H1 (cell line): ENCODE results near the gene EIF2B5. TPM values are rescaled to one million over a fixed set of nuclear protein-coding genes. Genes with fewer than 3 reads are reported as not detected.

Source experiments
- CTCF ChIA-PET: fragments of 300-600 bp; sonication (Branson Sonifier 250); formaldehyde crosslinking; loops from one replicate; lab custom pipeline; 2021; ENCODE audit not compliant: partially characterized antibody; lab: Charles Lee
- POLR2A ChIA-PET: fragments of 300-600 bp; sonication (Branson Sonifier 250); formaldehyde crosslinking; loops from one replicate; lab custom pipeline; 2021; ENCODE audit warnings: inconsistent platforms; ENCODE audit not compliant: partially characterized antibody; lab: Charles Lee
- DNase-seq, 2 experiments: peaks; one replicate each; pipeline versions ENCODE4 v3.0.0 to v3.0.0-alpha.2; 2010 to 2022; ENCODE audit warnings: low spot score in 2 of 2, low read depth in 1 of 2, mixed read lengths in 1 of 2
- FAIRE-seq: peaks from 2 replicates; lab custom pipeline; 2011; peaks lifted over from hg19 to GRCh38; lab: Jason Lieb, UNC
- H2AFZ ChIP-seq: 2 replicates; pipeline ENCODE4 v1.8.1; 2012; ENCODE audit warnings: low read length, inconsistent platforms
- H2AK5ac ChIP-seq: 2 replicates; pipeline ENCODE4 v1.6.1; 2013; ENCODE audit warnings: low read depth, low read length
- H2BK120ac ChIP-seq: replicated peaks from 2 replicates; pipeline ENCODE3; 2013; ENCODE audit warnings: low read depth, low read length, inconsistent platforms
- H2BK12ac ChIP-seq: 2 replicates; pipeline ENCODE4 v1.6.1; 2013; ENCODE audit warnings: low read depth, low read length
- H2BK15ac ChIP-seq: 2 replicates; pipeline ENCODE4 v1.6.1; 2013; ENCODE audit warnings: low read length
- H2BK20ac ChIP-seq: 2 replicates; pipeline ENCODE4 v1.6.1; 2013; ENCODE audit warnings: low read length
- H2BK5ac ChIP-seq: 2 replicates; pipeline ENCODE4 v1.6.1; 2013; ENCODE audit warnings: low read depth, low read length
- H3K14ac ChIP-seq: 2 replicates; pipeline ENCODE4 v1.6.1; 2013; ENCODE audit warnings: inconsistent platforms; ENCODE audit not compliant: insufficient read length
- H3K18ac ChIP-seq: 2 replicates; pipeline ENCODE4 v1.6.1; 2013; ENCODE audit warnings: low read length; ENCODE audit errors: extremely low read depth
- H3K23ac ChIP-seq: 2 replicates; pipeline ENCODE4 v1.6.1; 2013; ENCODE audit warnings: inconsistent platforms; ENCODE audit not compliant: insufficient read length
- H3K23me2 ChIP-seq: 2 replicates; pipeline ENCODE4 v1.6.1; 2013; ENCODE audit warnings: low read depth, low read length
- H3K27ac ChIP-seq: 2 replicates; pipeline ENCODE4 v1.6.1; 2011; ENCODE audit warnings: low read depth, low read length, inconsistent platforms
- H3K27me3 ChIP-seq, 4 experiments: replicated peaks in 1 of 4; 1 replicate in 1 of 4; 2 replicates in 3 of 4; pipeline versions ENCODE4 v1.6.1 to v1.8.1; 2011 to 2013; ENCODE audit warnings: low read length in 3 of 4, mild to moderate bottlenecking in 3 of 4, inconsistent platforms in 2 of 4, mixed read lengths in 2 of 4, moderate library complexity in 1 of 4; ENCODE audit not compliant: control insufficient read depth in 3 of 4, insufficient read depth in 3 of 4; ENCODE audit errors: extremely low read depth in 1 of 4
- H3K36me3 ChIP-seq, 4 experiments: 2 replicates each; pipeline versions ENCODE4 v1.6.1 to v1.8.1; 2011 to 2013; ENCODE audit warnings: mild to moderate bottlenecking in 4 of 4, low read length in 3 of 4, moderate library complexity in 2 of 4, control low read depth in 1 of 4, inconsistent platforms in 1 of 4; ENCODE audit not compliant: insufficient read depth in 4 of 4, control insufficient read depth in 2 of 4
- H3K4ac ChIP-seq: replicated peaks from 2 replicates; pipeline ENCODE3; 2013; ENCODE audit warnings: low read length, low read depth, mixed read lengths, inconsistent platforms; ENCODE audit not compliant: insufficient read length
- H3K4me1 ChIP-seq, 4 experiments: replicated peaks in 1 of 4; 1 replicate in 1 of 4; 2 replicates in 3 of 4; pipeline versions ENCODE4 v1.6.1 to v1.8.1; 2011 to 2013; ENCODE audit warnings: low read length in 3 of 4, inconsistent platforms in 2 of 4, mixed read lengths in 1 of 4; ENCODE audit not compliant: insufficient read depth in 4 of 4, control insufficient read depth in 3 of 4
- H3K4me2 ChIP-seq, 2 experiments: 2 replicates each; pipeline versions ENCODE4 v1.6.1 to v1.8.1; 2011 to 2013; ENCODE audit warnings: low read depth in 2 of 2, low read length in 2 of 2, control low read depth in 1 of 2, inconsistent platforms in 1 of 2, mild to moderate bottlenecking in 1 of 2; ENCODE audit not compliant: insufficient read depth in 1 of 2
- H3K4me3 ChIP-seq, 4 experiments: fragments of 200-600, 300-600 bp in 1 of 4; sonication (generic), shearing (Covaris generic), sonication (Bioruptor Twin) in 1 of 4; 2 replicates each; pipeline versions ENCODE4 v1.5.1 to v1.8.1; 2011 to 2016; ENCODE audit warnings: low read length in 4 of 4, low read depth in 3 of 4, control low read depth in 2 of 4, inconsistent platforms in 2 of 4, mild to moderate bottlenecking in 2 of 4, mixed read lengths in 1 of 4, moderate library complexity in 1 of 4; ENCODE audit not compliant: insufficient read depth in 2 of 4; ENCODE audit errors: extremely low read depth in 1 of 4
- H3K56ac ChIP-seq: replicated peaks from 2 replicates; pipeline ENCODE3; 2013; ENCODE audit warnings: low read depth, mild to moderate bottlenecking, mixed read lengths, low read length, inconsistent platforms; ENCODE audit not compliant: insufficient read length
- H3K79me1 ChIP-seq: 2 replicates; pipeline ENCODE4 v1.6.1; 2013; ENCODE audit warnings: low read depth, low read length, control low read depth
- H3K79me2 ChIP-seq, 2 experiments: 2 replicates each; pipeline versions ENCODE4 v1.6.1 to v1.8.1; 2012 to 2013; ENCODE audit warnings: low read length in 2 of 2, mild to moderate bottlenecking in 2 of 2, inconsistent platforms in 1 of 2; ENCODE audit not compliant: insufficient read depth in 2 of 2, control insufficient read depth in 1 of 2
- H3K9ac ChIP-seq, 4 experiments: replicated peaks in 1 of 4; 1 replicate in 1 of 4; 2 replicates in 3 of 4; pipeline versions ENCODE4 v1.6.1 to v1.8.1; 2011 to 2013; ENCODE audit warnings: low read depth in 3 of 4, low read length in 3 of 4, control low read depth in 2 of 4, mild to moderate bottlenecking in 2 of 4, moderate library complexity in 2 of 4, inconsistent platforms in 1 of 4; ENCODE audit errors: extremely low read depth in 1 of 4
- H3K9me3 ChIP-seq, 2 experiments: 2 replicates each; pipeline versions ENCODE4 v1.6.1 to v1.8.1; 2012 to 2013; ENCODE audit warnings: mild to moderate bottlenecking in 2 of 2, moderate library complexity in 2 of 2, control low read depth in 1 of 2, inconsistent platforms in 1 of 2, low read depth in 1 of 2, low read length in 1 of 2, mixed read lengths in 1 of 2; ENCODE audit not compliant: insufficient read depth in 2 of 2
- H4K20me1 ChIP-seq, 2 experiments: replicated peaks in 1 of 2; 2 replicates each; pipeline versions ENCODE3 to v1.8.1; 2011 to 2013; ENCODE audit warnings: inconsistent platforms in 2 of 2, low read length in 2 of 2, mild to moderate bottlenecking in 1 of 2; ENCODE audit not compliant: insufficient read depth in 2 of 2, control insufficient read depth in 1 of 2
- H4K5ac ChIP-seq: 2 replicates; pipeline ENCODE4 v1.6.1; 2013; ENCODE audit warnings: low read length, low read depth, mixed read lengths, inconsistent platforms; ENCODE audit not compliant: insufficient read length
- H4K8ac ChIP-seq: 2 replicates; pipeline ENCODE4 v1.8.0; 2013; ENCODE audit warnings: mild to moderate bottlenecking, moderate library complexity, low read length, inconsistent platforms; ENCODE audit not compliant: insufficient read depth; ENCODE audit errors: extremely low read depth
- H4K91ac ChIP-seq: replicated peaks from 2 replicates; pipeline ENCODE3; 2013; ENCODE audit warnings: low read length, mixed read lengths, inconsistent platforms; ENCODE audit not compliant: insufficient read length
- ATF3 ChIP-seq: IDR thresholded peaks from 2 replicates; pipeline ENCODE4 v1.6.1; 2011; ENCODE audit warnings: low read depth, mild to moderate bottlenecking, low read length; ENCODE audit not compliant: insufficient read depth
- BCL11A ChIP-seq, 2 experiments: IDR thresholded peaks; one replicate each; pipeline ENCODE4 v1.6.1; 2011; ENCODE audit warnings: low read depth in 2 of 2, low read length in 2 of 2, mild to moderate bottlenecking in 2 of 2
- CBX5 ChIP-seq: fragments of 300-800, 300-1000 bp; sonication (generic); IDR thresholded peaks from 2 replicates; pipeline ENCODE4 v1.7.1; 2016; ENCODE audit warnings: antibody characterized with exemption, low read length, low read depth
- CBX8 ChIP-seq: fragments of 300-800, 300-1000 bp; sonication (generic); IDR thresholded peaks from 2 replicates; pipeline ENCODE4 v1.7.1; 2016; ENCODE audit warnings: low read depth, low read length, borderline replicate concordance
- CREB1 ChIP-seq: IDR thresholded peaks from 2 replicates; pipeline ENCODE4 v1.6.1; 2012; ENCODE audit warnings: inconsistent platforms
- EGR1 ChIP-seq: IDR thresholded peaks from 2 replicates; pipeline ENCODE4 v1.6.1; 2011; ENCODE audit warnings: low read depth, low read length, borderline replicate concordance
- NANOG ChIP-seq: IDR thresholded peaks from 2 replicates; pipeline ENCODE4 v1.6.1; 2011; ENCODE audit warnings: low read length, low read depth, mild to moderate bottlenecking, inconsistent platforms; ENCODE audit not compliant: insufficient read depth, poor library complexity, severe bottlenecking
- PHF8 ChIP-seq: fragments of 200-600 bp; sonication (generic); conservative IDR thresholded peaks from 2 replicates; pipeline ENCODE4 v1.7.1; 2012; ENCODE audit warnings: low read depth, mild to moderate bottlenecking, inconsistent platforms, low read length, moderate library complexity
- POLR2AphosphoS5 ChIP-seq: IDR thresholded peaks from 2 replicates; pipeline ENCODE4 v1.6.1; 2011; ENCODE audit warnings: low read depth, low read length
- RNF2 ChIP-seq: fragments of 200-900, 300-1000 bp; sonication (generic); IDR thresholded peaks from 2 replicates; pipeline ENCODE4 v1.7.1; 2016; ENCODE audit warnings: borderline replicate concordance, low read depth, mild to moderate bottlenecking, antibody characterized with exemption, low read length; ENCODE audit not compliant: poor library complexity, severe bottlenecking; ENCODE audit errors: missing control alignments
- SAP30 ChIP-seq: fragments of 300-600 bp; sonication (generic); IDR thresholded peaks from 2 replicates; pipeline ENCODE4 v1.7.1; 2012; ENCODE audit warnings: low read length, moderate library complexity, mild to moderate bottlenecking, inconsistent platforms; ENCODE audit not compliant: insufficient read depth, insufficient replicate concordance
- SIX5 ChIP-seq: IDR thresholded peaks from 2 replicates; pipeline ENCODE4 v1.6.1; 2011; ENCODE audit warnings: mild to moderate bottlenecking, low read depth, low read length
- SUZ12 ChIP-seq: fragments of 200-600 bp; sonication (generic); IDR thresholded peaks from 2 replicates; pipeline ENCODE4 v1.6.1; 2012; ENCODE audit warnings: mild to moderate bottlenecking, inconsistent platforms, low read length, moderate library complexity, mixed read lengths
- WGBS, 2 experiments: shearing (Covaris generic) in 1 of 2; methylation state at CpG; one replicate each; pipeline versions ENCODE4 v1.1.6 to v1.1.7; 2013 to 2015; ENCODE audit warnings: low lambda C conversion rate in 2 of 2, mixed read lengths in 2 of 2, inconsistent platforms in 1 of 2, low coverage in 1 of 2, missing lambda C conversion rate in 1 of 2; ENCODE audit not compliant: insufficient replicate concordance in 2 of 2, insufficient coverage in 1 of 2, insufficient read length in 1 of 2; ENCODE audit errors: extremely low coverage in 1 of 2, missing lambda C conversion rate in 1 of 2; 5-methylcytosine and 5-hydroxymethylcytosine counted together
- polyA plus RNA-seq, 7 experiments: library from polyadenylated mRNA; depleted of rRNA in 3 of 7; stranded (reverse) in 5 of 7; unstranded in 2 of 7; fragments of >200 nt in 5 of 7; fragments of 200-250 nt in 2 of 7; gene quantifications; 1 replicate in 5 of 7; 2 replicates in 1 of 7; 4 replicates in 1 of 7; pipeline versions ENCODE4 v1.2.1 to v1.2.3, GENCODE V29; 2011 to 2013; ENCODE audit warnings: missing spikeins in 2 of 7, mixed read lengths in 2 of 7
- total RNA-seq: library from RNA; stranded (reverse); fragmentation: NEBNext Ultra II Directional; extraction: Animal tissue kit (Norgen Biotek cat#: 25700); gene quantifications from 2 replicates; pipeline ENCODE4 v1.2.1, GENCODE V29; 2021

Gene EIF2B5
- total and polyA plus RNA-seq, 2 of the 8 experiments (the other 6 are each of a cell fraction or from before 2014, with no cell fraction given) = 33.1 to 40.0 TPM

GRCh38 chr3:184188080-184188479 lies 52.9 kb downstream of the EIF2B5 start:
- 91% methylated on average over 15 of the region's 17 CpGs; no CpG with 5 or more reads in 1 of the 2 experiments for WGBS, 2 experiments
- TF ChIP-seq PHF8 (no peak), CBX5 (no peak), SAP30 (no peak), EGR1 (no peak), BCL11A (IDR thresholded peaks at IDR 0.05; ENCODE audit: low read depth in 2 of 2, low read length in 2 of 2) (no peak), SUZ12 (no peak), CBX8 (no peak), CREB1 (no peak), POLR2AphosphoS5 (no peak), NANOG (no peak), ATF3 (no peak), SIX5 (no peak), RNF2 (no peak)
- no peak overlapping the region for H4K91ac ChIP-seq
- no peak overlapping the region for H3K56ac ChIP-seq
- H4K8ac ChIP-seq = no peak overlapping the region
- H3K23me2 ChIP-seq = peaks cover 15% of the 10 kb centered on the region
- H3K9me3 ChIP-seq = no peaks in the 10 kb centered on the region; a peak in 1 of 4 replicates
- POLR2A ChIA-PET = interaction anchor here (0.5 to 1.7 kb wide), 3 partner anchors 12 to 62 kb away, joined by 3 to 6 read pairs (median 3); partner anchors contain the start of gene EEF1AKMT4
- no peak overlapping the region for H3K9ac ChIP-seq
- peaks cover 19 to 64% (median 34%) of the 10 kb centered on the region in 4 experiments for H3K36me3 ChIP-seq
- no peak overlapping the region for H2BK120ac ChIP-seq
- no peak overlapping the region; a peak in 1 of 4 replicates for H3K4me2 ChIP-seq
- peaks cover 10% of the 10 kb centered on the region for H3K79me1 ChIP-seq
- DNase-seq (no peak), FAIRE-seq (no peak)
- CTCF ChIA-PET = interaction anchor here (1.0 to 3.5 kb wide), 6 partner anchors 11 to 50 kb away, joined by 3 to 16 read pairs (median 4); no protein-coding TSS in a partner anchor
- H2BK5ac ChIP-seq = no peak overlapping the region
- H3K27ac ChIP-seq = no peak overlapping the region
- no peak overlapping the region for H2BK20ac ChIP-seq
- H3K18ac ChIP-seq = no peak overlapping the region
- no peak overlapping the region for H4K5ac ChIP-seq
- H2BK15ac ChIP-seq = no peak overlapping the region
- no peak overlapping the region for H3K4me3 ChIP-seq
- H2AFZ ChIP-seq = no peak overlapping the region
- no peak overlapping the region for H3K14ac ChIP-seq
- no peaks in the 10 kb centered on the region; a peak in 1 of 7 replicates for H3K27me3 ChIP-seq
- peaks cover 0 to 8% (median 5%) of the 10 kb centered on the region in 4 experiments; a peak in 6 of 7 replicates for H3K4me1 ChIP-seq
- no peak overlapping the region for H2BK12ac ChIP-seq
- H3K4ac ChIP-seq = no peak overlapping the region
- no peak overlapping the region for H2AK5ac ChIP-seq
- peaks cover 3 to 12% of the 10 kb centered on the region in 2 experiments for H4K20me1 ChIP-seq
- peaks cover 6 to 27% of the 10 kb centered on the region in 2 experiments; a peak in 3 of 4 replicates for H3K79me2 ChIP-seq
- no peak overlapping the region for H3K23ac ChIP-seq
